IMR-90 (cell line): Measurements from ENCODE around the gene LIN37. TPM values are rescaled to one million over a fixed set of nuclear protein-coding genes. Genes with fewer than 3 reads are reported as not detected.

Source experiments
- ATAC-seq: fragments of 200-7000 bp; cut with Tn5 transposase; 2 replicates; pipeline ENCODE4 v1.9.1; 2020; ENCODE audit warnings: low read depth, mild to moderate bottlenecking, moderate library complexity
- BruUV-seq: library from RNA; stranded (reverse); fragments of 400-500 nt; replicated peaks from 2 replicates; lab custom pipeline; 2021; lab: Mats Ljungman, UMichigan
- CTCF ChIA-PET: fragments of 300-600 bp; formaldehyde crosslinking; extraction: SDS; loops from one replicate; lab custom pipeline; 2021; ENCODE audit warnings: antibody characterized with exemption; lab: Yijun Ruan, JAX
- POLR2A ChIA-PET: fragments of 300-600 bp; sonication (Branson Sonifier 250); formaldehyde crosslinking; loops from one replicate; lab custom pipeline; 2022; ENCODE audit warnings: antibody characterized with exemption; ENCODE audit not compliant: unreplicated experiment; lab: Charles Lee
- DNase-seq: peaks from one replicate; pipeline ENCODE4 v3.0.0; 2013
- H2AFZ ChIP-seq: replicated peaks from 2 replicates; pipeline ENCODE3; 2013; ENCODE audit warnings: low read length, mild to moderate bottlenecking; ENCODE audit not compliant: poor library complexity
- H2AK5ac ChIP-seq: 2 replicates; pipeline ENCODE4 v1.6.1; 2013; ENCODE audit warnings: low read depth, low read length, inconsistent platforms
- H2AK9ac ChIP-seq: replicated peaks from 2 replicates; pipeline ENCODE3; 2013; ENCODE audit warnings: mild to moderate bottlenecking, low read depth, low read length, moderate library complexity; ENCODE audit not compliant: poor library complexity
- H2BK120ac ChIP-seq: 2 replicates; pipeline ENCODE4 v1.6.1; 2013; ENCODE audit warnings: low read depth, low read length, inconsistent platforms
- H2BK15ac ChIP-seq: 3 replicates; pipeline ENCODE4 v1.6.1; 2013; ENCODE audit warnings: low read depth, low read length, inconsistent platforms
- H2BK20ac ChIP-seq: 2 replicates; pipeline ENCODE4 v1.6.1; 2013; ENCODE audit warnings: low read depth, mild to moderate bottlenecking, inconsistent platforms, low read length, moderate library complexity
- H2BK5ac ChIP-seq: 2 replicates; pipeline ENCODE4 v1.6.1; 2013; ENCODE audit warnings: mild to moderate bottlenecking, low read depth, low read length, inconsistent platforms; ENCODE audit not compliant: poor library complexity, severe bottlenecking
- H3K14ac ChIP-seq: replicated peaks from 2 replicates; pipeline ENCODE4 v1.6.1; 2013; ENCODE audit warnings: low read depth, low read length, inconsistent platforms
- H3K18ac ChIP-seq: 2 replicates; pipeline ENCODE4 v1.6.1; 2013; ENCODE audit warnings: low read depth, low read length, control low read depth
- H3K23ac ChIP-seq: 2 replicates; pipeline ENCODE4 v1.6.1; 2013; ENCODE audit warnings: low read depth, low read length, inconsistent platforms
- H3K27ac ChIP-seq: 2 replicates; pipeline ENCODE4 v1.5.1; 2013; ENCODE audit warnings: mild to moderate bottlenecking, control low read depth, low read length; ENCODE audit not compliant: insufficient read depth
- H3K27me3 ChIP-seq: 2 replicates; pipeline ENCODE4 v1.6.1; 2013; ENCODE audit warnings: low read length; ENCODE audit not compliant: control insufficient read depth, insufficient read depth
- H3K36me3 ChIP-seq: 2 replicates; pipeline ENCODE4 v1.6.1; 2013; ENCODE audit warnings: low read length, mixed read lengths; ENCODE audit not compliant: control insufficient read depth, insufficient read depth
- H3K4ac ChIP-seq: 2 replicates; pipeline ENCODE4 v1.6.1; 2013; ENCODE audit warnings: low read depth, low read length, inconsistent platforms
- H3K4me1 ChIP-seq: 2 replicates; pipeline ENCODE4 v1.6.1; 2013; ENCODE audit warnings: low read length, mixed read lengths; ENCODE audit not compliant: control insufficient read depth, insufficient read depth
- H3K4me2 ChIP-seq: 2 replicates; pipeline ENCODE4 v1.6.1; 2013; ENCODE audit warnings: low read depth, mild to moderate bottlenecking, control low read depth, low read length, moderate library complexity
- H3K4me3 ChIP-seq: 2 replicates; pipeline ENCODE4 v1.5.1; 2013; ENCODE audit warnings: low read depth, mild to moderate bottlenecking, control low read depth, low read length, moderate library complexity; ENCODE audit not compliant: insufficient read depth
- H3K56ac ChIP-seq: 2 replicates; pipeline ENCODE4 v1.6.1; 2013; ENCODE audit warnings: low read length, inconsistent platforms; ENCODE audit not compliant: insufficient read depth; ENCODE audit errors: extremely low read depth
- H3K79me1 ChIP-seq, 2 experiments: 2 replicates each; pipeline ENCODE4 v1.6.1; 2013; ENCODE audit warnings: low read length in 2 of 2, inconsistent platforms in 1 of 2, low read depth in 1 of 2
- H3K9ac ChIP-seq: 2 replicates; pipeline ENCODE4 v1.6.1; 2013; ENCODE audit warnings: low read depth, low read length, control low read depth
- H3K9me1 ChIP-seq: 2 replicates; pipeline ENCODE4 v1.6.1; 2013; ENCODE audit warnings: low read length, inconsistent platforms; ENCODE audit not compliant: insufficient read depth
- H3K9me3 ChIP-seq: 2 replicates; pipeline ENCODE4 v1.6.1; 2013; ENCODE audit warnings: low read length; ENCODE audit not compliant: control insufficient read depth, insufficient read depth
- H4K20me1 ChIP-seq: 2 replicates; pipeline ENCODE4 v1.6.1; 2013; ENCODE audit warnings: low read length, inconsistent platforms; ENCODE audit not compliant: insufficient read depth
- H4K5ac ChIP-seq: 2 replicates; pipeline ENCODE4 v1.6.1; 2013; ENCODE audit warnings: mild to moderate bottlenecking, low read depth, low read length, control low read depth
- H4K8ac ChIP-seq, 2 experiments: 2 replicates each; pipeline ENCODE4 v1.6.1; 2013; ENCODE audit warnings: low read depth in 2 of 2, low read length in 2 of 2, control low read depth in 1 of 2, inconsistent platforms in 1 of 2
- H4K91ac ChIP-seq: 2 replicates; pipeline ENCODE4 v1.6.1; 2013; ENCODE audit warnings: low read depth, low read length, inconsistent platforms; ENCODE audit not compliant: insufficient read depth
- BHLHE40 ChIP-seq: fragments of 150-350 bp; IDR thresholded peaks from 2 replicates; pipeline ENCODE4 v1.6.1; 2016; ENCODE audit warnings: mild to moderate bottlenecking, low read depth, low read length
- MAFK ChIP-seq: IDR thresholded peaks from 2 replicates; pipeline ENCODE4 v1.6.1; 2012; ENCODE audit warnings: low read depth, low read length, improper control_type of control experiment
- MAZ ChIP-seq: IDR thresholded peaks from 2 replicates; pipeline ENCODE4 v1.6.1; 2012; ENCODE audit warnings: low read depth, mild to moderate bottlenecking, low read length, improper control_type of control experiment, moderate library complexity, borderline replicate concordance
- MXI1 ChIP-seq: IDR thresholded peaks from 2 replicates; pipeline ENCODE4 v1.6.1; 2012; ENCODE audit warnings: low read depth, mild to moderate bottlenecking, low read length, moderate library complexity, borderline replicate concordance
- NFE2L2 ChIP-seq: fragments of 150-350 bp; IDR thresholded peaks from 2 replicates; pipeline ENCODE4 v1.6.1; 2016; ENCODE audit warnings: low read depth, mild to moderate bottlenecking, low read length
- POLR2A ChIP-seq: IDR thresholded peaks from 2 replicates; pipeline ENCODE4 v1.6.1; 2012; ENCODE audit warnings: mild to moderate bottlenecking, low read depth, low read length
- RAD21 ChIP-seq: IDR thresholded peaks from 2 replicates; pipeline ENCODE4 v1.6.1; 2012; ENCODE audit warnings: low read length, improper control_type of control experiment
- SMC3 ChIP-seq: fragments of 150-350 bp; IDR thresholded peaks from 2 replicates; pipeline ENCODE4 v1.6.1; 2016; ENCODE audit warnings: low read depth, mild to moderate bottlenecking, antibody characterized with exemption, low read length, moderate library complexity
- WGBS, 2 experiments: methylation state at CpG; one replicate each; pipeline versions ENCODE4 v1.1.5 to v1.1.7; 2013; ENCODE audit warnings: missing lambda C conversion rate in 2 of 2; ENCODE audit not compliant: insufficient read length in 1 of 2; ENCODE audit errors: extremely low coverage in 2 of 2; 5-methylcytosine and 5-hydroxymethylcytosine counted together
- dilution Hi-C: fragments of 300-500 bp; cut with HindIII; formaldehyde crosslinking; loops from one replicate; pipeline ENCODE4 v1.14.3; 2018; ENCODE audit warnings: low sequenced_read_pairs; ENCODE audit not compliant: unreplicated experiment
- in situ Hi-C: fragments of 300-500 bp; cut with MboI; formaldehyde crosslinking; loops from 3 replicates; pipeline ENCODE4 v1.14.3; 2019; ENCODE audit warnings: low sequenced_read_pairs, inconsistent platforms, mixed read lengths
- intact Hi-C: fragments of 100-400 bp; cut with micrococcal nuclease; formaldehyde crosslinking; loops from 2 replicates; pipeline ENCODE4 v1.10.0; 2022
- polyA plus RNA-seq, 3 experiments: library from polyadenylated mRNA; depleted of rRNA; stranded (reverse); fragments of >200 nt; gene quantifications; 2 replicates each; pipeline ENCODE4 v1.2.3, GENCODE V29; 2012; ENCODE audit warnings: low replicate concordance in 1 of 3
- total RNA-seq: library from RNA; depleted of rRNA; stranded (reverse); fragments of >200 nt; gene quantifications from 2 replicates; pipeline ENCODE4 v1.2.3, GENCODE V29; 2012
- TF ChIP-seq, protein P1 (sequence below): fragments of 150-350 bp; IDR thresholded peaks from 2 replicates; pipeline ENCODE4 v1.6.1; 2017; ENCODE audit warnings: mild to moderate bottlenecking, antibody characterized with exemption, low read length, low read depth

Gene LIN37
- total and polyA plus RNA-seq, 2 of the 4 experiments (the other 2 are of a cell fraction): 12.7 to 23.1 TPM

DNA sequence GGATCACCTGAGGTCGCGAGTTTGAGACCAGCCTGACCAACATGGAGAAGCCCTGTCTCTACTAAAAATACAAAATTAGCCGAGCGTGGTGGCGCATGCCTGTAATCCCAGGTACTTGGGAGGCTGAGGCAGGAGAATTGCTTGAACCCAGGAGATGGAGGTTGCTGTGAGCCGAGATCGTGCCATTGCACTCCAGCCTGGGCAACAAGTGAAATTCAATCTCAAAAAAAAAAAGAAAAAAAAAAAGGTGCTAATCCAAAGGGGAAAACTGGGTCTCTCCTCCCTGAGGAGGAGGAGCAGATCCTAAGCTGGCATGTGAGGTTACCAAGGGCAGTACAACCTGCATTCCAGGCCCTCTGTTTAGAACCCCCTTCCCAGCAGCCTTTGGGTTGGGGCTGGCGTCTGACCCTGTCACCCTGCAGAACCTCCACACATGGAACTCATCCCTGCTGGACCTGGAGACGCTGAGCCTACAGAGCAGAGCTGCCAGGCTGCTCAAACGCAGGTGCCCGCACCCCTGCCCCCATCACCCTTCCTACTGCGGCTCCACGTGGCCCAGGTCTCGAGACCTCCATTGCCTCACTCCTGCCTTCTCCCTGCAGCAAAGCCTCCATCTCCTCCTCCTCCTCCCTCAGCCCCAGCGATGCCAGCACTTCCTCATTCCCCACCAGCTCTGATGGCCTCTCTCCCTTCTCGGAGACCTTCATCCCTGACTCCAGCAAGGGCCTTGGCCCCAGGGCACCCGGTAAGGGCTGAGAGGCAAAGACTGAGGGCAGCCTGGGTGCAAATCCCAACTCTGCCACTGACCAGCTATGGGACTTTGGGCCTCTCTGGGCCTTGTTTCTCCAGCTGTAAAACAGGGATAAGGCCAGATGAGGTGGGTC lies 16.3 kb downstream of the LIN37 start:
- no peaks in the 10 kb centered on the region for H3K9me3 ChIP-seq
- no peak overlapping the region for H3K18ac ChIP-seq
- H3K79me1 ChIP-seq: peaks cover 11 to 14% of the 10 kb centered on the region in 2 experiments
- H4K5ac ChIP-seq: no peak overlapping the region
- DNase-seq: no peak
- H4K91ac ChIP-seq: no peak overlapping the region
- no peak overlapping the region for H3K4me2 ChIP-seq
- in situ Hi-C loops (no loop called here), dilution Hi-C loops (no loop called here), intact Hi-C loops (no loop called here)
- H4K8ac ChIP-seq: no peak overlapping the region
- no peak overlapping the region for H3K27ac ChIP-seq
- no peaks in the 10 kb centered on the region for H3K4me1 ChIP-seq
- peaks cover 28% of the 10 kb centered on the region for H3K36me3 ChIP-seq
- H3K27me3 ChIP-seq: no peaks in the 10 kb centered on the region
- no peak overlapping the region for H3K14ac ChIP-seq
- H2BK15ac ChIP-seq: no peak overlapping the region
- no TSS peak for BruUV-seq
- H2BK5ac ChIP-seq: no peak overlapping the region
- H3K9me1 ChIP-seq: peaks cover 6% of the 10 kb centered on the region; the same call in 1 of the 2 replicates
- H3K4ac ChIP-seq: no peak overlapping the region
- no peak overlapping the region for H3K9ac ChIP-seq
- H4K20me1 ChIP-seq: no peaks in the 10 kb centered on the region; the same call in 1 of the 2 replicates
- no peak overlapping the region for H2AK5ac ChIP-seq
- ATAC-seq: no peak
- no peak overlapping the region for H3K23ac ChIP-seq
- no peak overlapping the region for H3K4me3 ChIP-seq
- no peak overlapping the region for H2BK20ac ChIP-seq
- no peak for TF ChIP-seq RAD21
- TF ChIP-seq MXI1: no peak
- TF ChIP-seq MAFK: no peak
- no peak for TF ChIP-seq SMC3
- no peak for TF ChIP-seq MAZ
- no peak for TF ChIP-seq BHLHE40
- TF ChIP-seq, protein P1, sequence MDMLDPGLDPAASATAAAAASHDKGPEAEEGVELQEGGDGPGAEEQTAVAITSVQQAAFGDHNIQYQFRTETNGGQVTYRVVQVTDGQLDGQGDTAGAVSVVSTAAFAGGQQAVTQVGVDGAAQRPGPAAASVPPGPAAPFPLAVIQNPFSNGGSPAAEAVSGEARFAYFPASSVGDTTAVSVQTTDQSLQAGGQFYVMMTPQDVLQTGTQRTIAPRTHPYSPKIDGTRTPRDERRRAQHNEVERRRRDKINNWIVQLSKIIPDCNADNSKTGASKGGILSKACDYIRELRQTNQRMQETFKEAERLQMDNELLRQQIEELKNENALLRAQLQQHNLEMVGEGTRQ: no peak
- TF ChIP-seq NFE2L2: no peak
- no peak for TF ChIP-seq POLR2A
- WGBS, 2 experiments: 95% methylated on average over 8 of the region's 17 CpGs; no CpG with 5 or more reads in 1 of the 2 experiments
- no peak overlapping the region for H2BK120ac ChIP-seq
- POLR2A ChIA-PET: no interaction called here
- H3K56ac ChIP-seq: no peak overlapping the region
- no peak overlapping the region for H2AK9ac ChIP-seq
- CTCF ChIA-PET: no interaction called here
- H2AFZ ChIP-seq: no peak overlapping the region
